Measurements from ENCODE around the gene CDRT4. TPM values are rescaled to one million over a fixed set of nuclear protein-coding genes. Genes with fewer than 3 reads are reported as not detected.

CDRT4 gene
- total RNA-seq, 4 donors from 2014 or later: 4.0 to 13.4 (median 11.1) TPM

GRCh38 chr17:15501793-15502192 lies 34.4 kb upstream of the CDRT4 start:
- H3K36me3 ChIP-seq: no peaks in the 10 kb centered on the region
- TF ChIP-seq POLR2A (IDR thresholded peaks at IDR 0.05) (no peak), CTCF (IDR thresholded peaks at IDR 0.05) (peak in 1 of 6 experiments; percentile 25)
- H3K27me3 ChIP-seq: no peaks in the 10 kb centered on the region
- H3K9me3 ChIP-seq: no peaks in the 10 kb centered on the region
- peaks cover 27 to 33% of the 10 kb centered on the region in 2 donors for H3K4me1 ChIP-seq
- H3K27ac ChIP-seq: peak overlapping the region; percentile 80 to 94 (median 92)
- intact Hi-C loops (cut with DNase I): loop anchor here (2.0 kb wide), 1 partner anchor 241 kb away; no protein-coding TSS in a partner anchor
- 32 to 62% methylated on average over 7 of the region's 7 CpGs for WGBS, 2 donors
- DNase-seq: peak; percentile 85 to 86
- no peak overlapping the region for H3K4me3 ChIP-seq (replicated peaks in 1 of 3)

DNA sequence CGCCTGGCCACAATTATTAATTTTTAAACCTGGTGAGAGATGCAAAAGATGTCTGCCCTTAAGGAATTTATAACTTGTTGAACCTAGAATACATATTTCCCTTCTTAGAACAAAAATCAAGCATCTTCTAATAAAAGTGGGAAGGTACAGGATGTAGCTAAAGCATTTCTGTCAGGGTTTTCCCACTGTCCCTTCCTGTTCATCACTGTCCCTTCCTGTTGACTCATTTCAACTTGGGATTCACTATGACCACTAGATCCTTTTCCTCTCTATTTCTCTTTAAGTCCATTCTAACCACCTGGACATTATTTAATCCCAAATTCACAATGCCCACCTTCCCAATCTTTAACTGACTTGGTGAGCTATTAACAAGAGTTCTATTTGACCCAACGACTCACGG lies 33.9 kb upstream of the CDRT4 start:
- 47 to 49% methylated on average over 3 of the region's 3 CpGs for WGBS, 2 donors
- Histone ChIP-seq H3K27me3 (no peaks in the 10 kb centered on the region), H3K4me1 (peaks cover 27 to 33% of the 10 kb centered on the region in 2 donors), H3K9me3 (no peaks in the 10 kb centered on the region), H3K4me3 (replicated peaks in 1 of 3) (no peak overlapping the region), H3K36me3 (no peaks in the 10 kb centered on the region), H3K27ac (peak overlapping the region; percentile 9 to 94 (median 92))
- intact Hi-C loops (cut with DNase I): no loop called here
- DNase-seq: no peak
- TF ChIP-seq CTCF (IDR thresholded peaks at IDR 0.05) (no peak), POLR2A (IDR thresholded peaks at IDR 0.05) (no peak)

DNA sequence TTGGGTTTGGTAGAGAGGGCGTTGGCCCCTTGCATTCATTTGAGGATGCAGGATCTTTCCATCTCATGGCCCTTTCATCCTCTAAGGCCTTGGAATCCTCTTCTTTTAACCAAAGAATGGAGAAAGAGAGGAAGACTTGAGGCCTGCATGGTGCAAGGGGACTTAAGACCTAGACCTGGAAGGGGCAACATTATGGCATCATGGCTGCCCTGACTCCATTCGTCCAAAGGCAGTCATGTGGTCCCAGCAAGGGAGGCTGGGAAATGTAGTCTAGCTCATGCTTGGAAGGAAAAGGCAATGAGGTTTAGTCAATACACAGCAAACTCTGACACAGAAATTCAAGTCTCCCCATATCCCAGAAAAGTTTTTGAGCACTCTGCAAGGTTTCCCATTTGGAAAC lies 30.7 kb upstream of the CDRT4 start:
- 90 to 91% methylated on average over 2 of the region's 2 CpGs for WGBS, 2 donors
- Histone ChIP-seq H3K27ac (no peak overlapping the region), H3K4me1 (peaks cover 14 to 17% of the 10 kb centered on the region in 2 donors), H3K36me3 (no peaks in the 10 kb centered on the region), H3K9me3 (no peaks in the 10 kb centered on the region), H3K27me3 (no peaks in the 10 kb centered on the region), H3K4me3 (replicated peaks in 1 of 3) (no peak overlapping the region)
- intact Hi-C loops (cut with DNase I): no loop called here
- TF ChIP-seq CTCF (IDR thresholded peaks at IDR 0.05) (no peak), POLR2A (IDR thresholded peaks at IDR 0.05) (no peak)
- no peak for DNase-seq

DNA sequence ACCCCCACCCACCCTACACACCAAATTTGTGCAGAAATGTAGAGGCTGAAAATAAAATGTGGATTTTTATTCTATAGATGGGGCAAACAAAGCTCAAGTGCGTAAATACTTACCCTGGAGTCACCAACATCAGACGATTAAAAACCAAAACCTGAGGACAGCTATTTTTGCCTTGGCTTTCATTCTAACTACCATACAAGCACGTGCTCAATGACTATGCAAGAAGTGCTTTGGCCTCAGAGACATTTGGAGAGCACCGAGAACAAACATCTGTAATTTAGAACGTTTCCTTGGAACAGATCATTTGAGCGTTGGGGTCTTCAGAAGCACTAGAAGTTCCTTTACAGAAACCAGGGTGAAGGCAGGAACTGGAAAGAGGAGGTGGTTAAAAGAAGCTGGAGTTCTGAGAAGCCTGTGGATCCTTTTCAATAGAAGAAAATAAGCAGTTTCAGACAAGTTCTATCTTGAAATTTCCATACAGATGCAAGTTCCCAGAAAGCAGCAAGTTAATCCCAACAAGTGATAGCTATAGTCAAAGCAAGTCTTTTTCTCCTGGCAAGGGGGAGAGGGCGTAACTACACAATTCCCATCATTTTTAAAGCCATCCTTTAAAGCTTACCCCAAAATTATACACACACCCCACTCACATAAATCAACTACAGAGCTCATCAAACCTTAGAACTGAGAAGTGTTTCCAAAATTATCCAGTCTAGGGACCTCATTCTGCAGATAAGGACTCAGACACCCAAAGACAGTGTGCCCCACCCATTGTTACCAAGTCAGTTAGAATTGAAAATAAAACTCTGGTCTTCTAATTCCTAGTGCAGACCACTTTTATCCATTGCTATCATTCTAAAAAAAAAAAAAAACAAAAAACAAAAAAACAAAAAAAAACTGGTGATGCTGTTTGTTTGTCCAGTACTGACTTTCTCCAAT lies 29.6 kb upstream of the CDRT4 start:
- Histone ChIP-seq H3K36me3 (no peaks in the 10 kb centered on the region), H3K9me3 (no peaks in the 10 kb centered on the region), H3K4me3 (replicated peaks in 1 of 3) (no peak overlapping the region), H3K27me3 (no peaks in the 10 kb centered on the region), H3K4me1 (peaks cover 9 to 11% of the 10 kb centered on the region in 2 donors), H3K27ac (no peak overlapping the region)
- WGBS, 2 donors: 83 to 91% methylated on average over 7 of the region's 7 CpGs
- no peak for TF ChIP-seq CTCF (IDR thresholded peaks at IDR 0.05)
- no peak for TF ChIP-seq POLR2A (IDR thresholded peaks at IDR 0.05)
- intact Hi-C loops (cut with DNase I): no loop called here
- no peak for DNase-seq

DNA sequence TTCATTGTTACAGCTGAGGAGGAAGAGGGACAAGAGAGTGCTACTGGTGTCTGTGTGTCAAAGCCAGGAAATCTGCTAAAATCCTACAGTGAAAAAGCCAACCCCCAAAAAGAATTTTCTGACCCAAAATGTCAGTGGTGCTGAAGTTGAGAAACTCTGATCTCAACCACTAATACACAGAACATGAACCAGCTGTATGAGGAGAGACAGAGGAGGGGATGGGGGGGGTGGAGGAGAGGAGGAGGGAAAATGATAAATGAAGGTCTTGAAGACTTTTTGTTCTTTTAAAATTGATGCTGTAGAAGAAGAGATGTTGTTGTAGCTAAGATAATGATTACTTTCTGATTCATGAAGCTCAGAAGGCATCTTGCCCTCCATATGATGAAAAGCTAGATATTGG lies 27.4 kb upstream of the CDRT4 start:
- DNase-seq: no peak
- Histone ChIP-seq H3K36me3 (no peaks in the 10 kb centered on the region), H3K4me1 (peaks cover 0 to 11% of the 10 kb centered on the region in 2 donors), H3K27me3 (no peaks in the 10 kb centered on the region), H3K9me3 (no peaks in the 10 kb centered on the region), H3K4me3 (replicated peaks in 1 of 3) (no peak overlapping the region), H3K27ac (no peak overlapping the region)
- TF ChIP-seq POLR2A (IDR thresholded peaks at IDR 0.05) (no peak), CTCF (IDR thresholded peaks at IDR 0.05) (no peak)
- intact Hi-C loops (cut with DNase I): no loop called here

Measured in thyroid gland (tissue), 4 donors.